Stimulated activated CD4-positive, alpha-beta T cell treated with anti-CD3 and anti-CD28 coated beads, TNF-alpha, amount 100 ng/mL, for 4 hours (primary cell): ENCODE results near the gene MXRA8.

Source experiments
- DNase-seq, 3 experiments: peaks; one replicate each; pipeline ENCODE4 v3.0.0-alpha.2; 2020; ENCODE audit warnings: low read depth in 3 of 3

The MXRA8 gene

GRCh38 chr1:1349256-1350012 is 8.9 kb downstream of the MXRA8 start, which contains the start of gene DVL1:
DVL1 (minus strand) TSS chr1:1349418; CDS start chr1:1349065, 353 bp downstream.
- DNase-seq = peak; percentile 58 to 63 (median 60)

- no peak for DNase-seq
These were observed 9.7 kb downstream of the MXRA8 start for GRCh38 chr1:1348420-1349255.

GRCh38 chr1:1347663-1348419 is 10.5 kb downstream of the MXRA8 start:
- DNase-seq = no peak

- no peak for DNase-seq
These were observed 11.2 kb downstream of the MXRA8 start for GRCh38 chr1:1347026-1347595.

- no peak for DNase-seq
These were observed 11.9 kb downstream of the MXRA8 start for GRCh38 chr1:1346501-1346890.

GRCh38 chr1:1345860-1346500 is 12.4 kb downstream of the MXRA8 start:
- DNase-seq = no peak

- DNase-seq = no peak
These were observed 13.0 kb downstream of the MXRA8 start for GRCh38 chr1:1345384-1345783.

GRCh38 chr1:1344655-1345361 is 13.5 kb downstream of the MXRA8 start:
- peak in 1 of 3 experiments; percentile 35 for DNase-seq

- no peak for DNase-seq
These were observed 14.4 kb downstream of the MXRA8 start for GRCh38 chr1:1343811-1344421.

GRCh38 chr1:1342584-1343115 is 15.7 kb downstream of the MXRA8 start:
- DNase-seq = no peak

- DNase-seq = no peak
These were observed 16.2 kb downstream of the MXRA8 start for GRCh38 chr1:1342061-1342562.

GRCh38 chr1:1341549-1342021 is 16.8 kb downstream of the MXRA8 start:
- DNase-seq = no peak

GRCh38 chr1:1340791-1341548 is 17.4 kb downstream of the MXRA8 start:
- DNase-seq = no peak

GRCh38 chr1:1340185-1340584 is 18.2 kb downstream of the MXRA8 start:
- DNase-seq = no peak

GRCh38 chr1:1338278-1338677 is 20.1 kb downstream of the MXRA8 start:
- DNase-seq = no peak

- DNase-seq = no peak
These were observed 20.6 kb downstream of the MXRA8 start for GRCh38 chr1:1337793-1338147.

- DNase-seq = no peak
These were observed 21.2 kb downstream of the MXRA8 start for GRCh38 chr1:1336931-1337792.

- no peak for DNase-seq
These were observed 21.9 kb downstream of the MXRA8 start for GRCh38 chr1:1336446-1336845.
